Testis (tissue), 2 donors: ENCODE data around the gene ELK4.

ENCODE experiments used
- POLR2A ChIP-seq: fragments of 450-650 bp; IDR thresholded peaks from one replicate; pipeline ENCODE4 v1.6.1; 2017; ENCODE audit warnings: antibody characterized with exemption, mild to moderate bottlenecking, moderate library complexity
- TF ChIP-seq, protein P1 (sequence below), 3 experiments: fragments of 450-650 bp in 2 of 3; fragments of 200-600 bp in 1 of 3; sonication (generic) in 1 of 3; IDR thresholded peaks; one replicate each; pipeline ENCODE4 v1.5.1; 2016 to 2019; ENCODE audit warnings: antibody characterized with exemption in 3 of 3, mild to moderate bottlenecking in 2 of 3, moderate library complexity in 1 of 3

DNA sequence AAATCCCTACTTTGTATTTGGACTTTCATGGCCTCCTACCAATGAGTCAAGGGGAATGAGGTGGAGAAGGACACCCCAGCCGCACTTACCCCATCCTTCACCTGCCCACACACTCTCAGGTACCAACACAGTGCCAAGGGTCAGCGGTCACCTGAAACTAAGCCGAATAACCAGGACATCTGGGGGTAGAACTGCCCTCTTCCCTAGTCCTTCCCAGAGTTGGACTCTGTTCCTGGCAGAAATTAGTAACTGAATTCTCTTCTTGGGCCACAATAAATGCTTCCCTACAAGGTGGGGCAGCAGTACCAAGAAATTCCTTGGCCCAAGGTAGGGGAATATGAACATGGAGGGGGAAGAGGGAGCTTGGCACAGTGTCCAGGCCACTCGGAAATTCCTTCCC lies 41.2 kb upstream of the ELK4 start:
- TF ChIP-seq, protein P1, sequence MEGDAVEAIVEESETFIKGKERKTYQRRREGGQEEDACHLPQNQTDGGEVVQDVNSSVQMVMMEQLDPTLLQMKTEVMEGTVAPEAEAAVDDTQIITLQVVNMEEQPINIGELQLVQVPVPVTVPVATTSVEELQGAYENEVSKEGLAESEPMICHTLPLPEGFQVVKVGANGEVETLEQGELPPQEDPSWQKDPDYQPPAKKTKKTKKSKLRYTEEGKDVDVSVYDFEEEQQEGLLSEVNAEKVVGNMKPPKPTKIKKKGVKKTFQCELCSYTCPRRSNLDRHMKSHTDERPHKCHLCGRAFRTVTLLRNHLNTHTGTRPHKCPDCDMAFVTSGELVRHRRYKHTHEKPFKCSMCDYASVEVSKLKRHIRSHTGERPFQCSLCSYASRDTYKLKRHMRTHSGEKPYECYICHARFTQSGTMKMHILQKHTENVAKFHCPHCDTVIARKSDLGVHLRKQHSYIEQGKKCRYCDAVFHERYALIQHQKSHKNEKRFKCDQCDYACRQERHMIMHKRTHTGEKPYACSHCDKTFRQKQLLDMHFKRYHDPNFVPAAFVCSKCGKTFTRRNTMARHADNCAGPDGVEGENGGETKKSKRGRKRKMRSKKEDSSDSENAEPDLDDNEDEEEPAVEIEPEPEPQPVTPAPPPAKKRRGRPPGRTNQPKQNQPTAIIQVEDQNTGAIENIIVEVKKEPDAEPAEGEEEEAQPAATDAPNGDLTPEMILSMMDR (IDR thresholded peaks at IDR 0.05), result no peak
- TF ChIP-seq POLR2A, result no peak
